Osteoblast (primary cell): ENCODE data around the gene MTOR. TPM values are rescaled to one million over a fixed set of nuclear protein-coding genes. Genes with fewer than 3 reads are reported as not detected.

Source experiments
- DNase-seq: peaks from one replicate; pipeline ENCODE4 v3.0.0; 2011; ENCODE audit warnings: low spot score, mixed read lengths; ENCODE audit not compliant: insufficient read length; ENCODE audit errors: missing footprints
- H2AFZ ChIP-seq: 2 replicates; pipeline ENCODE4 v1.6.0; 2011; ENCODE audit warnings: mild to moderate bottlenecking, low read length
- H3K27ac ChIP-seq: 2 replicates; pipeline ENCODE4 v1.5.1; 2011; ENCODE audit warnings: mild to moderate bottlenecking, low read depth, low read length, moderate library complexity
- H3K27me3 ChIP-seq: 2 replicates; pipeline ENCODE4 v1.6.0; 2012; ENCODE audit warnings: mild to moderate bottlenecking, control low read depth, inconsistent platforms, low read length, moderate library complexity; ENCODE audit not compliant: insufficient read depth
- H3K36me3 ChIP-seq: 2 replicates; pipeline ENCODE4 v1.5.1; 2011; ENCODE audit warnings: mild to moderate bottlenecking, low read length, control low read depth, moderate library complexity; ENCODE audit not compliant: insufficient read depth
- H3K4me1 ChIP-seq: 2 replicates; pipeline ENCODE4 v1.5.1; 2011; ENCODE audit warnings: mild to moderate bottlenecking, low read length, control low read depth, moderate library complexity; ENCODE audit not compliant: insufficient read depth
- H3K4me2 ChIP-seq: 2 replicates; pipeline ENCODE4 v1.6.0; 2011; ENCODE audit warnings: mild to moderate bottlenecking, low read length; ENCODE audit not compliant: insufficient read depth
- H3K4me3 ChIP-seq: fragments of 200-600 bp; sonication (generic); 3 replicates; pipeline ENCODE4 v1.5.1; 2012; ENCODE audit warnings: mild to moderate bottlenecking, low read length, inconsistent platforms; ENCODE audit not compliant: insufficient read depth
- H3K79me2 ChIP-seq: 2 replicates; pipeline ENCODE4 v1.6.0; 2012; ENCODE audit warnings: mild to moderate bottlenecking, low read length, control low read depth, inconsistent platforms; ENCODE audit not compliant: insufficient read depth
- H3K9me3 ChIP-seq: 2 replicates; pipeline ENCODE4 v1.5.1; 2011; ENCODE audit warnings: low read depth, low read length, control low read depth
- H4K20me1 ChIP-seq: 2 replicates; pipeline ENCODE4 v1.6.0; 2012; ENCODE audit warnings: mild to moderate bottlenecking, low read length, control low read depth; ENCODE audit not compliant: insufficient read depth
- total RNA-seq: library from RNA; depleted of rRNA; stranded (reverse); fragments of >200 nt; gene quantifications from 2 replicates; pipeline ENCODE4 v1.2.3, GENCODE V29; 2012
- TF ChIP-seq, protein P1 (sequence below): IDR thresholded peaks from 2 replicates; pipeline ENCODE4 v1.5.1; 2011; ENCODE audit warnings: mild to moderate bottlenecking, low read depth, low read length, moderate library complexity; ENCODE audit errors: extremely low read depth

MTOR gene
- total RNA-seq, 1 donor: 34.0 TPM

DNA sequence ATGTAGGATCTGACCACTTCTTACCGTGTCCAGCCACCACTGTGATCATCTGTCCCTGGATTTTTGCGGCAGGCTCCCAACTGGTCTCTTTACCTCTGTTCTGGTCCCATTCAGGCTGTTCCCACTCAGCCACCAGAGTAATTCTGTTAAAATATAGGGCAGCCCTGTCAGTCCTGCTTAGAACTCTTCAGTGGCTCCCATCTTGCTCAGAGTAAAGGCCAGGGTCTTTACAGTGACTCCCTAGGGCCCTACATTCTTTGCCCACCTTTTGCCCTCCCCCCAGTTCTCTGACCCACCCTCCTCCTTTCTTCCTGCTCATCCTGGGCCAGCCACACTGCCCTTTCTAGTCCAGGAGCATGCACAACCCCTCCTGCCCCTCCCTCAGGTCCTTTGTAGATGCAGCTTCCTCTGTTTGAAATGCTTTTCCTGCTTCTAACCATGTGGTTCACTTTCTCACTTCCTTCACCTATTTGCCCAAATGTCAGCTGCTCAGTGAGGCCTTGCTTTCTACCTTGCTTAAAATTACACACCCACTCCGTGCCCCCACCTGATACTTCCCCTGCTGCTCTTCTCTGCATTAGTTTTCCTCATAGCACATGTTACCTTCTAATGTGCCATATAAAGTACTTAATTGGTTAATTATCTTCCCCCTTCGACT lies 18.5 kb upstream of the MTOR start:
- TF ChIP-seq, protein P1, sequence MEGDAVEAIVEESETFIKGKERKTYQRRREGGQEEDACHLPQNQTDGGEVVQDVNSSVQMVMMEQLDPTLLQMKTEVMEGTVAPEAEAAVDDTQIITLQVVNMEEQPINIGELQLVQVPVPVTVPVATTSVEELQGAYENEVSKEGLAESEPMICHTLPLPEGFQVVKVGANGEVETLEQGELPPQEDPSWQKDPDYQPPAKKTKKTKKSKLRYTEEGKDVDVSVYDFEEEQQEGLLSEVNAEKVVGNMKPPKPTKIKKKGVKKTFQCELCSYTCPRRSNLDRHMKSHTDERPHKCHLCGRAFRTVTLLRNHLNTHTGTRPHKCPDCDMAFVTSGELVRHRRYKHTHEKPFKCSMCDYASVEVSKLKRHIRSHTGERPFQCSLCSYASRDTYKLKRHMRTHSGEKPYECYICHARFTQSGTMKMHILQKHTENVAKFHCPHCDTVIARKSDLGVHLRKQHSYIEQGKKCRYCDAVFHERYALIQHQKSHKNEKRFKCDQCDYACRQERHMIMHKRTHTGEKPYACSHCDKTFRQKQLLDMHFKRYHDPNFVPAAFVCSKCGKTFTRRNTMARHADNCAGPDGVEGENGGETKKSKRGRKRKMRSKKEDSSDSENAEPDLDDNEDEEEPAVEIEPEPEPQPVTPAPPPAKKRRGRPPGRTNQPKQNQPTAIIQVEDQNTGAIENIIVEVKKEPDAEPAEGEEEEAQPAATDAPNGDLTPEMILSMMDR: no peak
- H3K36me3 ChIP-seq: peaks cover 4% of the 10 kb centered on the region
- peaks cover 2% of the 10 kb centered on the region for H3K79me2 ChIP-seq
- peaks cover 13% of the 10 kb centered on the region for H3K4me1 ChIP-seq
- no peak overlapping the region for H3K4me3 ChIP-seq
- H2AFZ ChIP-seq: no peak overlapping the region
- H3K27ac ChIP-seq: peak overlapping the region; percentile 82
- no peaks in the 10 kb centered on the region for H3K27me3 ChIP-seq
- DNase-seq: no peak
- no peaks in the 10 kb centered on the region for H3K9me3 ChIP-seq
- H3K4me2 ChIP-seq: peak overlapping the region; percentile 60
- peaks cover 24% of the 10 kb centered on the region for H4K20me1 ChIP-seq

DNA sequence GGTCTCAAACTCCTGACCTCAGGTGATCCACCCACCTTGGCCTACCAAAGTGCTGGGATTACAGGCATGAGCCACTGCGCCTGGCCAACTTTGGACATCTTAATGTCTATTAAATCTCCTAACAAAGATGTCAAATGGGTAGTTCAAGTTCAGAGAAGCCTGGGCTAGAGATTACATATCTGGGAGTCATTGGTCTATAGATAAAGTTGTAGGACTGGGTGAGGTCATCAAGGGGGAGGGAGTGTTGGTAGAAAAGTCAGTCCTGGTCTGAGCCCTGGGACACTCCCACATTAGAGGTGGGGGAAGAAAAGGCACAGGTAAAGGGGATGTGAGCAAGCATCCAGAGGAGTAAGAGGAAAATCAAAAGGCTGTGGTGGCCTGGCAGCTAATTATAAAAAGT lies 17.3 kb upstream of the MTOR start:
- no peaks in the 10 kb centered on the region for H3K27me3 ChIP-seq
- H3K4me2 ChIP-seq: no peak overlapping the region
- H4K20me1 ChIP-seq: peaks cover 13% of the 10 kb centered on the region
- DNase-seq: no peak
- no peak overlapping the region for H3K27ac ChIP-seq
- no peaks in the 10 kb centered on the region for H3K9me3 ChIP-seq
- no peak overlapping the region for H3K4me3 ChIP-seq
- peaks cover 6% of the 10 kb centered on the region for H3K79me2 ChIP-seq
- TF ChIP-seq, protein P1: no peak
- H2AFZ ChIP-seq: no peak overlapping the region
- peaks cover 17% of the 10 kb centered on the region for H3K4me1 ChIP-seq
- no peaks in the 10 kb centered on the region for H3K36me3 ChIP-seq

DNA sequence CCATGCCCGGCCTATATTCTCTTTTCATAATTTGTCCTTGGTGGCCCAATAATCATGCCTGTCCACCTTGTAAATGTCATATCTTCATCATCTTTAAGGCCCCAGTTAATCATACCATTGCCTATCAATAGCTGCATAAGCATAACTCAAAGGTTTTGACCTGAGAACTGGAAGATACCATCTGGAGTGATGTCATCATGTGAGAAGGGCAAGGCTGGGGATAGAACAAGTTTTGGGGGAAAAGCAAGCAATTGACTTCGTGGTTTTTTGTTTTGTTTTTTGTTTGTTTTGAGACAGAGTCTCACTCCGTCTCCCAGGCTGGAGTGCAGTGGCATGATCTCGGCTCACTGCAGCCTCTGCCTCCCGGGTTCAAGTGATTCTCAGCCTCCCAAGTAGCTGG lies 16.8 kb upstream of the MTOR start:
- H3K4me1 ChIP-seq: peaks cover 17% of the 10 kb centered on the region
- no peak for DNase-seq
- H4K20me1 ChIP-seq: peaks cover 13% of the 10 kb centered on the region
- no peaks in the 10 kb centered on the region for H3K27me3 ChIP-seq
- peaks cover 6% of the 10 kb centered on the region for H3K79me2 ChIP-seq
- no peak overlapping the region for H3K27ac ChIP-seq
- TF ChIP-seq, protein P1: no peak
- H3K9me3 ChIP-seq: no peaks in the 10 kb centered on the region
- no peak overlapping the region for H3K4me3 ChIP-seq
- no peak overlapping the region for H2AFZ ChIP-seq
- no peaks in the 10 kb centered on the region for H3K36me3 ChIP-seq
- H3K4me2 ChIP-seq: no peak overlapping the region

DNA sequence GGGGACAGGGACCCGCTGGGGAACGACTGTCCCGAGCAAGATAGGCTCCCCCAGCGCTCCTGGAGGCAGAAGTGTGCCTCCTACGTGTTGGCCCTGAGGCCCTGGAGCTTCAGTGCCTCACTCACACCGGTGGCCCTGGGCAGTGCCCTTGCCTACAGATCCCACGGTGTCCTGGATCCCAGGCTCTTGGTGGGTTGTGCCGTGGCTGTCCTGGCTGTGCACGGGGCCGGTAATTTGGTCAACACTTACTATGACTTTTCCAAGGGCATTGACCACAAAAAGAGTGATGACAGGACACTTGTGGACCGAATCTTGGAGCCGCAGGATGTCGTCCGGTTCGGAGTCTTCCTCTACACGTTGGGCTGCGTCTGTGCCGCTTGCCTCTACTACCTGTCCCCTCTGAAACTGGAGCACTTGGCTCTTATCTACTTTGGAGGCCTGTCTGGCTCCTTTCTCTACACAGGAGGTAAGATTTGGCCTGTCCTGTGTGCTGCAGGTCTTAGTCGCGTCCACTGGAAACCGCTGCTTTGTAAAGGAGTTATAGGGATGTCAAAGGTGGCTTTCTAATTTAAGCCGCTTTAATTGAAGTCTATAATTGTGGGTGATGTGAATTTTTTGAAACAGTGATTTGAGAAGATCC lies 11.4 kb upstream of the MTOR start:
- Histone ChIP-seq H3K27ac (peak overlapping the region; percentile 67), H2AFZ (peak overlapping the region; percentile 98), H3K4me1 (peaks cover 11% of the 10 kb centered on the region), H4K20me1 (no peaks in the 10 kb centered on the region), H3K4me3 (peak overlapping the region; percentile 95), H3K4me2 (peak overlapping the region; percentile 83), H3K36me3 (no peaks in the 10 kb centered on the region), H3K79me2 (peaks cover 12% of the 10 kb centered on the region), H3K9me3 (no peaks in the 10 kb centered on the region), H3K27me3 (no peaks in the 10 kb centered on the region)
- TF ChIP-seq, protein P1: no peak
- DNase-seq: no peak
